ENCODE results near the gene CYP4B1.

DNA sequence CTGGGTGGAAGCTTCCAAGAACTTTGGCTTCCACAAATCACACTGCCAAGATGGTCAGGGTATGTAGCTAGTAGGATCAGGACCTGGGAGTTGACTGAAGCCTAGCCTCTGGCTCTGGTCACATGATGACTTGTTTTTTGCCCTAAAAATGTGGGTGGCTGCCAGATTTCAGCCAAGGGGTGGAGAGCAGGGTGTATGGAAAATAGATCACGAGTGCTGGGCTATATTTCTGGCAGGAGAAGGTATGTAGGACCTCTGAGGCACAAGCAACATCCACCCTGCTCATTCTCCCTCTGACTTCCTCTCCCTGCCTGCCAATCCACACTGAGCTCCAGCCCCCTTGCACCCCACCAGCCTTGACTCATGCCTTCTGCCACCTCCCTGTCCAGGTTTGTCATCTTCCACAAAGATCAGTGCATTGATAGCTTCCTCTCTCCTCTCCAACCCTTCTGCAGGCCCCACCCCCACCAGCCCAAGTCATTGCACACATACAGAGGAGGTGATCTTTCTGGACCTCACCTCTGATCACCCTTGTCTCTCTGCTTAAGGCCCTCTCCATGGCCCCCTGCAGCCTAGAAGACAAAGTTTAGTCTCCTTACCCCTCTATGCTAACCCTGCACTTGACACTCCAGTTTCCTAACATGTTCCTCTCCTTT is 8.3 kb upstream of the CYP4B1 start:
- TF ChIP-seq, protein P1, sequence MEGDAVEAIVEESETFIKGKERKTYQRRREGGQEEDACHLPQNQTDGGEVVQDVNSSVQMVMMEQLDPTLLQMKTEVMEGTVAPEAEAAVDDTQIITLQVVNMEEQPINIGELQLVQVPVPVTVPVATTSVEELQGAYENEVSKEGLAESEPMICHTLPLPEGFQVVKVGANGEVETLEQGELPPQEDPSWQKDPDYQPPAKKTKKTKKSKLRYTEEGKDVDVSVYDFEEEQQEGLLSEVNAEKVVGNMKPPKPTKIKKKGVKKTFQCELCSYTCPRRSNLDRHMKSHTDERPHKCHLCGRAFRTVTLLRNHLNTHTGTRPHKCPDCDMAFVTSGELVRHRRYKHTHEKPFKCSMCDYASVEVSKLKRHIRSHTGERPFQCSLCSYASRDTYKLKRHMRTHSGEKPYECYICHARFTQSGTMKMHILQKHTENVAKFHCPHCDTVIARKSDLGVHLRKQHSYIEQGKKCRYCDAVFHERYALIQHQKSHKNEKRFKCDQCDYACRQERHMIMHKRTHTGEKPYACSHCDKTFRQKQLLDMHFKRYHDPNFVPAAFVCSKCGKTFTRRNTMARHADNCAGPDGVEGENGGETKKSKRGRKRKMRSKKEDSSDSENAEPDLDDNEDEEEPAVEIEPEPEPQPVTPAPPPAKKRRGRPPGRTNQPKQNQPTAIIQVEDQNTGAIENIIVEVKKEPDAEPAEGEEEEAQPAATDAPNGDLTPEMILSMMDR (IDR thresholded peaks at IDR 0.05), result no peak
- no peak for TF ChIP-seq POLR2A (IDR thresholded peaks at IDR 0.05)
